ENCODE data around the gene SLC25A1. TPM values are rescaled to one million over a fixed set of nuclear protein-coding genes. Genes with fewer than 3 reads are reported as not detected.

The SLC25A1 gene
- total and polyA plus RNA-seq, 2 of the 4 experiments (the other 2 are of a cell fraction), result 41.0 to 56.5 TPM

GRCh38 chr22:19213001-19213400 lies 34.5 kb upstream of the SLC25A1 start:
- H3K18ac ChIP-seq (ENCODE audit: low read depth, low read length), result no peak overlapping the region
- H3K14ac ChIP-seq (replicated peaks; ENCODE audit: low read depth, low read length), result no peak overlapping the region
- H4K20me1 ChIP-seq (ENCODE audit: insufficient read depth, low read length), result no peaks in the 10 kb centered on the region
- H3K27ac ChIP-seq (ENCODE audit: insufficient read depth, low read length), result no peak overlapping the region
- no peak overlapping the region for H3K9ac ChIP-seq (ENCODE audit: low read depth, low read length)
- no peak overlapping the region for H2AFZ ChIP-seq (replicated peaks; ENCODE audit: low read length, poor library complexity)
- H2AK9ac ChIP-seq (replicated peaks; ENCODE audit: low read depth, low read length, poor library complexity), result no peak overlapping the region
- intact Hi-C loops (cut with micrococcal nuclease) (no loop called here), dilution Hi-C loops (cut with HindIII; ENCODE audit: low sequenced_read_pairs, unreplicated experiment) (no loop called here), in situ Hi-C loops (cut with MboI; ENCODE audit: low sequenced_read_pairs) (no loop called here)
- no CpG with 5 or more reads among the region's 1 CpG for WGBS, 2 experiments (ENCODE audit: extremely low coverage in 2 of 2, insufficient read length in 1 of 2)
- H3K56ac ChIP-seq (ENCODE audit: extremely low read depth, insufficient read depth, low read length), result no peak overlapping the region
- no peak overlapping the region for H2BK20ac ChIP-seq (ENCODE audit: low read depth, low read length)
- no peaks in the 10 kb centered on the region for H3K9me3 ChIP-seq (ENCODE audit: control insufficient read depth, insufficient read depth, low read length)
- no peak overlapping the region for H4K8ac ChIP-seq (ENCODE audit: low read depth in 2 of 2, low read length in 2 of 2)
- H3K9me1 ChIP-seq (ENCODE audit: insufficient read depth, low read length), result peaks cover 7% of the 10 kb centered on the region; the same call in 1 of the 2 replicates
- peaks cover 2% of the 10 kb centered on the region; the same call in 1 of the 2 replicates for H3K4me1 ChIP-seq (ENCODE audit: control insufficient read depth, insufficient read depth, low read length)
- DNase-seq (no peak), ATAC-seq (ENCODE audit: low read depth) (no peak)
- no peak overlapping the region for H2AK5ac ChIP-seq (ENCODE audit: low read depth, low read length)
- TF ChIP-seq RAD21 (IDR thresholded peaks at IDR 0.05; ENCODE audit: low read length) (no peak), NFE2L2 (IDR thresholded peaks at IDR 0.05; ENCODE audit: low read depth, low read length) (no peak), CTCF (conservative IDR thresholded peaks at IDR 0.05; ENCODE audit: low read depth, low read length) (no peak), RCOR1 (IDR thresholded peaks at IDR 0.05; ENCODE audit: insufficient replicate concordance, low read length) (no peak), CHD1 (IDR thresholded peaks at IDR 0.05; ENCODE audit: low read depth, low read length) (no peak), MAFK (IDR thresholded peaks at IDR 0.05; ENCODE audit: low read depth, low read length) (no peak)
- peaks cover 8% of the 10 kb centered on the region; the same call in 1 of the 2 replicates for H3K36me3 ChIP-seq (ENCODE audit: control insufficient read depth, insufficient read depth, low read length)
- no peaks in the 10 kb centered on the region for H3K79me1 ChIP-seq (ENCODE audit: low read depth in 1 of 2, low read length in 2 of 2)
- no TSS peak for BruUV-seq (replicated peaks)
- H4K5ac ChIP-seq (ENCODE audit: low read depth, low read length), result no peak overlapping the region
- H2BK120ac ChIP-seq (ENCODE audit: low read depth, low read length), result no peak overlapping the region
- H2BK5ac ChIP-seq (ENCODE audit: low read depth, low read length, poor library complexity, severe bottlenecking), result no peak overlapping the region
- ChIA-PET CTCF (no interaction called here), POLR2A (ENCODE audit: unreplicated experiment) (interaction anchor here (0.7 kb wide), 1 partner anchor 573 kb away, joined by 4 read pairs; no protein-coding TSS in a partner anchor)
- H3K4ac ChIP-seq (ENCODE audit: low read depth, low read length), result no peak overlapping the region
- H3K4me2 ChIP-seq (ENCODE audit: low read depth, low read length), result no peak overlapping the region; the same call in 1 of the 2 replicates
- H3K23ac ChIP-seq (ENCODE audit: low read depth, low read length), result no peak overlapping the region
- H4K91ac ChIP-seq (ENCODE audit: insufficient read depth, low read depth, low read length), result no peak overlapping the region
- H2BK15ac ChIP-seq (ENCODE audit: low read depth, low read length), result no peak overlapping the region
- no peak overlapping the region for H3K4me3 ChIP-seq (ENCODE audit: insufficient read depth, low read depth, low read length)
- no peaks in the 10 kb centered on the region for H3K27me3 ChIP-seq (ENCODE audit: control insufficient read depth, insufficient read depth, low read length)
